Measurements from ENCODE around the gene HMCES. TPM values are rescaled to one million over a fixed set of nuclear protein-coding genes. Genes with fewer than 3 reads are reported as not detected.
"Not testable (repeated sequence)": the region's sequence is repeated elsewhere in the genome, so short reads cannot be mapped to it uniquely, and the experiment has no call there.

The HMCES gene
- total RNA-seq, 4 donors from 2014 or later: 25.3 to 35.7 (median 30.2) TPM

GRCh38 chr3:129263161-129263910 lies 15.3 kb upstream of the HMCES start:
- TF ChIP-seq CTCF (IDR thresholded peaks at IDR 0.05): no peak
- no peak for TF ChIP-seq EP300 (IDR thresholded peaks at IDR 0.05)
- TF ChIP-seq POLR2AphosphoS5 (IDR thresholded peaks at IDR 0.05): no peak
- no peak for TF ChIP-seq POLR2A (IDR thresholded peaks at IDR 0.05)
- H3K4me1 ChIP-seq: no peaks in the 10 kb centered on the region
- H3K4me3 ChIP-seq: no peak overlapping the region
- no peak for ATAC-seq
- no peaks in the 10 kb centered on the region for H3K27me3 ChIP-seq
- no peak overlapping the region for H3K27ac ChIP-seq
- H3K9me3 ChIP-seq: no peaks in the 10 kb centered on the region
- WGBS, 2 donors (ENCODE audit: low coverage in 1 of 2): 77 to 91% methylated on average over 4 of the region's 6 CpGs
- peaks cover 5 to 100% of the 10 kb centered on the region in 2 donors for H3K36me3 ChIP-seq

- ATAC-seq, H3K27ac ChIP-seq: not testable (repeated sequence)
Measured at GRCh38 chr3:129264994-129265393, 13.7 kb upstream of the HMCES start.

GRCh38 chr3:129266651-129267050 lies 12.0 kb upstream of the HMCES start:
- Histone ChIP-seq H3K9me3 (no peaks in the 10 kb centered on the region), H3K36me3 (peaks cover 9 to 100% of the 10 kb centered on the region in 2 donors), H3K27ac (no peak overlapping the region), H3K4me3 (no peak overlapping the region), H3K27me3 (no peaks in the 10 kb centered on the region), H3K4me1 (no peaks in the 10 kb centered on the region)
- TF ChIP-seq POLR2A (IDR thresholded peaks at IDR 0.05) (no peak), EP300 (IDR thresholded peaks at IDR 0.05) (no peak), POLR2AphosphoS5 (IDR thresholded peaks at IDR 0.05) (no peak), CTCF (IDR thresholded peaks at IDR 0.05) (no peak)
- no peak for ATAC-seq
- 94 to 100% methylated on average over 2 to 4 of the region's 4 CpGs for WGBS, 2 donors (ENCODE audit: low coverage in 1 of 2)

More at GRCh38 chr3:129264994-129265393, 13.7 kb upstream of the HMCES start:
- H3K27me3 ChIP-seq, H3K9me3 ChIP-seq, H3K4me3 ChIP-seq, H3K4me1 ChIP-seq: not testable (repeated sequence)
- H3K36me3 ChIP-seq: peaks cover 9 to 100% of the 10 kb centered on the region in 2 donors
- whole genome bisulfite sequencing, 2 donors (ENCODE audit: low coverage in 1 of 2): 81 to 100% methylated on average over 1 to 4 of the region's 6 CpGs

GRCh38 chr3:129268396-129268795 lies 10.3 kb upstream of the HMCES start:
- H3K36me3 ChIP-seq: peaks cover 9 to 100% of the 10 kb centered on the region in 2 donors
- no peak overlapping the region for H3K4me3 ChIP-seq
- TF ChIP-seq POLR2A (IDR thresholded peaks at IDR 0.05) (no peak), CTCF (IDR thresholded peaks at IDR 0.05) (no peak), EP300 (IDR thresholded peaks at IDR 0.05) (no peak), POLR2AphosphoS5 (IDR thresholded peaks at IDR 0.05) (no peak)
- H3K4me1 ChIP-seq: no peaks in the 10 kb centered on the region
- no peak overlapping the region for H3K27ac ChIP-seq
- ATAC-seq: no peak
- no peaks in the 10 kb centered on the region for H3K27me3 ChIP-seq
- WGBS, 2 donors (ENCODE audit: low coverage in 1 of 2): 80% methylated on average over 1 of the region's 4 CpGs; no CpG with 5 or more reads in 1 of the 2 donors
- no peaks in the 10 kb centered on the region for H3K9me3 ChIP-seq

GRCh38 chr3:129271674-129272073 lies 7.0 kb upstream of the HMCES start:
- H3K4me1 ChIP-seq: no peaks in the 10 kb centered on the region
- no peak overlapping the region for H3K27ac ChIP-seq
- 90 to 100% methylated on average over 4 to 5 of the region's 11 CpGs for WGBS, 2 donors (ENCODE audit: low coverage in 1 of 2)
- no peak for ATAC-seq
- H3K36me3 ChIP-seq: peaks cover 7 to 100% of the 10 kb centered on the region in 2 donors
- H3K27me3 ChIP-seq: no peaks in the 10 kb centered on the region
- TF ChIP-seq POLR2A (IDR thresholded peaks at IDR 0.05): no peak
- TF ChIP-seq CTCF (IDR thresholded peaks at IDR 0.05): no peak
- TF ChIP-seq EP300 (IDR thresholded peaks at IDR 0.05): no peak
- no peak for TF ChIP-seq POLR2AphosphoS5 (IDR thresholded peaks at IDR 0.05)
- no peaks in the 10 kb centered on the region for H3K9me3 ChIP-seq
- H3K4me3 ChIP-seq: no peak overlapping the region

Data from gastroesophageal sphincter (tissue), 4 donors.